Tibial nerve (tissue), 3 donors: ENCODE measurements around the gene SLC9C1.

ENCODE experiments used
- POLR2A ChIP-seq, 2 donors: fragments of 450-650 bp; IDR thresholded peaks; one replicate each; pipeline ENCODE4 v1.6.1; 2017; ENCODE audit warnings: antibody characterized with exemption in 2 of 2, mild to moderate bottlenecking in 2 of 2, moderate library complexity in 2 of 2
- TF ChIP-seq, protein P1 (sequence below), 5 experiments: fragments of 200-600 bp in 3 of 5; fragments of 450-650 bp in 2 of 5; sonication (generic) in 3 of 5; IDR thresholded peaks; one replicate each; pipeline ENCODE4 v1.5.1; 2016 to 2019; ENCODE audit warnings: antibody characterized with exemption in 5 of 5, mild to moderate bottlenecking in 3 of 5, moderate library complexity in 2 of 5

DNA sequence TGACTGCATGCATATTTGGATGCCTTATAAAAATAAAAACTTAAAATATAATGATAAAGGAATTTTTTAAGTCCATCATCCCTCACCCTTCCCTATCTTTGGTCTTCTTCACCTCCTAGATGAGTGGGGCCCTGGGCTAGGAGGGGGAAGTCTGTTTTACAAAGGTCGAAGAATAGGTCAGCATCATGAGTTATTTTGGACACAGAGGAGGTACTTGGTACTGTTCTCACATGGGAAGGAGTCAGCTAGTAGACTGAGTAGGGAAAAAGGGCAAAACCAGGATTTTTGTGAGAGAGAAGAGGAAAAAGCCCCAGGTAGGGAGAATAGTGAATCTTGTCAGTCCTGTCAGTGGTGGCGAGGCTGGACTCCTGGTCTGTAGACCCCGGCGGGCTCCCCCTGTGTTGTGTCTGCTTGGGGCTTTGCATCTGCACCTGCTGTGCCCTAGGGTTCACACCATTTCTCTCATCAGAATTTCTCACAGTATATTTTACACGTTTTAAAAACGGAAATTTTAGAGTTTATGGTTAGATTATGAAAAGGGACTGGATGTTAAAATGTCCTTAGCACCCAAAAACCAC, 178.1 kb downstream of the SLC9C1 start:
- TF ChIP-seq, protein P1, sequence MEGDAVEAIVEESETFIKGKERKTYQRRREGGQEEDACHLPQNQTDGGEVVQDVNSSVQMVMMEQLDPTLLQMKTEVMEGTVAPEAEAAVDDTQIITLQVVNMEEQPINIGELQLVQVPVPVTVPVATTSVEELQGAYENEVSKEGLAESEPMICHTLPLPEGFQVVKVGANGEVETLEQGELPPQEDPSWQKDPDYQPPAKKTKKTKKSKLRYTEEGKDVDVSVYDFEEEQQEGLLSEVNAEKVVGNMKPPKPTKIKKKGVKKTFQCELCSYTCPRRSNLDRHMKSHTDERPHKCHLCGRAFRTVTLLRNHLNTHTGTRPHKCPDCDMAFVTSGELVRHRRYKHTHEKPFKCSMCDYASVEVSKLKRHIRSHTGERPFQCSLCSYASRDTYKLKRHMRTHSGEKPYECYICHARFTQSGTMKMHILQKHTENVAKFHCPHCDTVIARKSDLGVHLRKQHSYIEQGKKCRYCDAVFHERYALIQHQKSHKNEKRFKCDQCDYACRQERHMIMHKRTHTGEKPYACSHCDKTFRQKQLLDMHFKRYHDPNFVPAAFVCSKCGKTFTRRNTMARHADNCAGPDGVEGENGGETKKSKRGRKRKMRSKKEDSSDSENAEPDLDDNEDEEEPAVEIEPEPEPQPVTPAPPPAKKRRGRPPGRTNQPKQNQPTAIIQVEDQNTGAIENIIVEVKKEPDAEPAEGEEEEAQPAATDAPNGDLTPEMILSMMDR (IDR thresholded peaks at IDR 0.05) = no peak
- TF ChIP-seq POLR2A (IDR thresholded peaks at IDR 0.05) = no peak
